ENCODE results near the gene PTH2R. TPM values are rescaled to one million over a fixed set of nuclear protein-coding genes. Genes with fewer than 3 reads are reported as not detected.
"Not testable (repeated sequence)": the region's sequence is repeated elsewhere in the genome, so short reads cannot be mapped to it uniquely, and the experiment has no call there.

The PTH2R gene
- total RNA-seq, 1 experiment from 2014 or later: 0.12 TPM

GRCh38 chr2:208505365-208505764 is 98.8 kb downstream of the PTH2R start:
- H3K4me3 ChIP-seq (replicated peaks in 1 of 2; ENCODE audit: low read depth in 1 of 2, low read length in 2 of 2); H3K4me1 ChIP-seq (ENCODE audit: control insufficient read depth in 1 of 2, insufficient read depth in 2 of 2, low read length in 2 of 2); DNase-seq (ENCODE audit: low read depth, low spot score); H3K79me2 ChIP-seq (ENCODE audit: insufficient read depth, low read length); RAD21 ChIA-PET (ENCODE audit: low non-redundant PET in 1 of 2, low total read pairs in 2 of 2, uncharacterized antibody in 2 of 2, unreplicated experiment in 2 of 2); H2AFZ ChIP-seq (ENCODE audit: low read depth, low read length, poor library complexity, severe bottlenecking); POLR2A ChIA-PET; H3K9ac ChIP-seq (ENCODE audit: low read length); H3K4me2 ChIP-seq (ENCODE audit: low read length); H3K27ac ChIP-seq (ENCODE audit: low read depth, low read length); H3K36me3 ChIP-seq (ENCODE audit: control insufficient read depth in 1 of 2, insufficient read depth in 2 of 2, low read length in 2 of 2); intact Hi-C loops (cut with micrococcal nuclease); H3K9me3 ChIP-seq (ENCODE audit: control insufficient read depth in 1 of 2, insufficient read depth in 1 of 2, low read depth in 1 of 2, low read length in 2 of 2); H4K20me1 ChIP-seq (ENCODE audit: insufficient read depth); CTCF ChIA-PET; H3K9me2 ChIP-seq (ENCODE audit: insufficient read depth); BruUV-seq (replicated peaks); ATAC-seq; H3K27me3 ChIP-seq (ENCODE audit: insufficient read depth, low read length): not testable (repeated sequence)

GRCh38 chr2:208509586-208509985 is 103.0 kb downstream of the PTH2R start:
- Histone ChIP-seq H3K4me1 (ENCODE audit: control insufficient read depth in 1 of 2, insufficient read depth in 2 of 2, low read length in 2 of 2) (no peaks in the 10 kb centered on the region), H3K4me2 (ENCODE audit: low read length) (no peak overlapping the region), H3K9me3 (ENCODE audit: control insufficient read depth in 1 of 2, insufficient read depth in 1 of 2, low read depth in 1 of 2, low read length in 2 of 2) (no peaks in the 10 kb centered on the region), H2AFZ (ENCODE audit: low read depth, low read length, poor library complexity, severe bottlenecking) (no peak overlapping the region), H3K4me3 (replicated peaks in 1 of 2; ENCODE audit: low read depth in 1 of 2, low read length in 2 of 2) (no peak overlapping the region), H3K27me3 (ENCODE audit: insufficient read depth, low read length) (no peaks in the 10 kb centered on the region), H4K20me1 (ENCODE audit: insufficient read depth) (no peaks in the 10 kb centered on the region), H3K9ac (ENCODE audit: low read length) (no peak overlapping the region), H3K36me3 (ENCODE audit: control insufficient read depth in 1 of 2, insufficient read depth in 2 of 2, low read length in 2 of 2) (no peaks in the 10 kb centered on the region), H3K9me2 (ENCODE audit: insufficient read depth) (no peaks in the 10 kb centered on the region), H3K79me2 (ENCODE audit: insufficient read depth, low read length) (no peaks in the 10 kb centered on the region), H3K27ac (ENCODE audit: low read depth, low read length) (no peak overlapping the region)
- intact Hi-C loops (cut with micrococcal nuclease): no loop called here
- DNase-seq (ENCODE audit: low read depth, low spot score) (no peak), ATAC-seq (no peak)
- ChIA-PET POLR2A (no interaction called here), RAD21 (ENCODE audit: low non-redundant PET in 1 of 2, low total read pairs in 2 of 2, uncharacterized antibody in 2 of 2, unreplicated experiment in 2 of 2) (no interaction called here), CTCF (no interaction called here)
- no TSS peak for BruUV-seq (replicated peaks)
- TF ChIP-seq ZNF274 (IDR thresholded peaks at IDR 0.05; ENCODE audit: low read depth, low read length) (no peak), CBX3 (IDR thresholded peaks at IDR 0.05; ENCODE audit: low read depth) (no peak), EZH2phosphoT487 (IDR thresholded peaks at IDR 0.05; ENCODE audit: borderline replicate concordance) (no peak), SIN3A (IDR thresholded peaks at IDR 0.05; ENCODE audit: low read depth) (no peak), ELF1 (IDR thresholded peaks at IDR 0.05; ENCODE audit: borderline replicate concordance, low read depth) (no peak), EGR1 (IDR thresholded peaks at IDR 0.05; ENCODE audit: low read depth) (no peak), EZH2 (IDR thresholded peaks at IDR 0.05) (no peak), ZBTB33 (IDR thresholded peaks at IDR 0.05; ENCODE audit: extremely low read depth, insufficient replicate concordance, low read length) (no peak), SRF (IDR thresholded peaks at IDR 0.05; ENCODE audit: low read depth) (no peak), REST (IDR thresholded peaks at IDR 0.05; ENCODE audit: low read depth) (no peak), ZFX (IDR thresholded peaks at IDR 0.05) (no peak), CEBPB (IDR thresholded peaks at IDR 0.05; ENCODE audit: low read depth) (no peak), POLR2A (IDR thresholded peaks at IDR 0.05; ENCODE audit: borderline replicate concordance, extremely low read depth, insufficient read depth, insufficient read length) (no peak), MAX (IDR thresholded peaks at IDR 0.05) (no peak), TCF7L2 (IDR thresholded peaks at IDR 0.05; ENCODE audit: borderline replicate concordance, extremely low read depth, insufficient read depth, insufficient read length) (no peak), ATF3 (IDR thresholded peaks at IDR 0.05) (no peak), POLR2AphosphoS5 (IDR thresholded peaks at IDR 0.05; ENCODE audit: low read depth, low read length) (no peak), JUND (IDR thresholded peaks at IDR 0.05) (no peak)

Data from HCT116 (cell line).